Measurements from ENCODE around the gene ACP7.

ACP7 gene

GRCh38 chr19:39152066-39152465 is 67.9 kb downstream of the ACP7 start:
- DNase-seq: no peak

- DNase-seq: no peak
Measured at GRCh38 chr19:39154100-39154628, 70.0 kb downstream of the ACP7 start.

GRCh38 chr19:39154629-39155100 is 70.5 kb downstream of the ACP7 start:
- DNase-seq: no peak

GRCh38 chr19:39155114-39155700 is 71.0 kb downstream of the ACP7 start:
- DNase-seq: no peak

GRCh38 chr19:39155741-39156140 is 71.6 kb downstream of the ACP7 start:
- DNase-seq: no peak

- no peak for DNase-seq
Measured at GRCh38 chr19:39156326-39157230, 72.4 kb downstream of the ACP7 start.

- DNase-seq: no peak
Measured at GRCh38 chr19:39157275-39157996, 73.3 kb downstream of the ACP7 start.

- no peak for DNase-seq
Measured at GRCh38 chr19:39157997-39158389, 73.8 kb downstream of the ACP7 start.

- no peak for DNase-seq
Measured at GRCh38 chr19:39158646-39159260, 74.6 kb downstream of the ACP7 start.

GRCh38 chr19:39160523-39160861 is 76.3 kb downstream of the ACP7 start:
- no peak for DNase-seq

All from SIG-M5 (cell line).